GM23338 (cell line): ENCODE data around the gene WIPF1. TPM values are rescaled to one million over a fixed set of nuclear protein-coding genes. Genes with fewer than 3 reads are reported as not detected.

Source experiments
- ATAC-seq: fragments of 200-7000 bp; cut with Tn5 transposase; 3 replicates; pipeline ENCODE4 v1.9.1; 2020
- DNase-seq: peaks from one replicate; pipeline ENCODE4 v3.0.0-alpha.2; 2015; ENCODE audit warnings: low spot score
- H2AFZ ChIP-seq: fragments of 200-600 bp; sonication (generic); 2 replicates; pipeline ENCODE4 v1.8.0; 2016; ENCODE audit warnings: antibody characterized with exemption, mild to moderate bottlenecking, moderate library complexity
- H3F3A ChIP-seq: fragments of 200-600 bp; sonication (generic); replicated peaks from 2 replicates; pipeline ENCODE4 v1.8.0; 2017; ENCODE audit warnings: antibody characterized with exemption, mixed run types, low read depth
- H3K27ac ChIP-seq: fragments of 200-600 bp; sonication (generic); 2 replicates; pipeline ENCODE4 v1.6.1; 2016; ENCODE audit warnings: low read depth
- H3K27me3 ChIP-seq: fragments of 200-600 bp; sonication (generic); 2 replicates; pipeline ENCODE4 v1.8.0; 2016; ENCODE audit warnings: mild to moderate bottlenecking, mixed run types, moderate library complexity; ENCODE audit not compliant: insufficient read depth
- H3K36me3 ChIP-seq: fragments of 200-600 bp; sonication (generic); 2 replicates; pipeline ENCODE4 v1.8.0; 2016; ENCODE audit warnings: mild to moderate bottlenecking; ENCODE audit not compliant: insufficient read depth
- H3K4me1 ChIP-seq: fragments of 200-600 bp; sonication (generic); 2 replicates; pipeline ENCODE4 v1.8.0; 2016; ENCODE audit warnings: mild to moderate bottlenecking, moderate library complexity; ENCODE audit not compliant: insufficient read depth
- H3K4me2 ChIP-seq: fragments of 200-600 bp; sonication (generic); 2 replicates; pipeline ENCODE4 v1.7.1; 2017; ENCODE audit warnings: mixed run types
- H3K4me3 ChIP-seq: fragments of 200-600 bp; sonication (generic); 2 replicates; pipeline ENCODE4 v1.6.1; 2016; ENCODE audit warnings: mixed run types
- H3K79me2 ChIP-seq: fragments of 200-600 bp; sonication (generic); replicated peaks from 2 replicates; pipeline ENCODE4 v1.8.0; 2017; ENCODE audit warnings: mild to moderate bottlenecking; ENCODE audit not compliant: insufficient read depth
- H3K9me2 ChIP-seq: fragments of 200-600 bp; sonication (generic); 2 replicates; pipeline ENCODE4 v1.8.0; 2017; ENCODE audit not compliant: insufficient read depth
- H4K20me1 ChIP-seq: fragments of 200-600 bp; sonication (generic); replicated peaks from 2 replicates; pipeline ENCODE4 v1.8.0; 2017; ENCODE audit warnings: mild to moderate bottlenecking; ENCODE audit not compliant: insufficient read depth
- H3K27ac Mint-ChIP-seq: 2 replicates; pipeline ENCODE4 v1.8.0; 2020; ENCODE audit warnings: inconsistent platforms, mild to moderate bottlenecking, moderate library complexity, mixed read lengths
- H3K27me3 Mint-ChIP-seq: 3 replicates; pipeline ENCODE4 v1.8.0; 2022; ENCODE audit warnings: low read depth, mild to moderate bottlenecking, moderate library complexity, mixed read lengths, inconsistent platforms; ENCODE audit not compliant: insufficient read depth, poor library complexity
- H3K36me3 Mint-ChIP-seq: 3 replicates; pipeline ENCODE4 v1.8.0; 2021; ENCODE audit warnings: low read depth, mild to moderate bottlenecking, inconsistent platforms, moderate library complexity, mixed read lengths
- H3K4me1 Mint-ChIP-seq: 3 replicates; pipeline ENCODE4 v1.8.0; 2020; ENCODE audit warnings: mild to moderate bottlenecking, inconsistent platforms, mixed read lengths
- H3K4me3 Mint-ChIP-seq: 3 replicates; pipeline ENCODE4 v1.8.0; 2021; ENCODE audit warnings: moderate library complexity, mild to moderate bottlenecking, inconsistent platforms, mixed read lengths
- H3K9me3 Mint-ChIP-seq: 3 replicates; pipeline ENCODE4 v1.8.0; 2020; ENCODE audit warnings: moderate library complexity, mild to moderate bottlenecking, inconsistent platforms, mixed read lengths
- CREB1 ChIP-seq: fragments of 250-450 bp; sonication (Bioruptor Pico); IDR thresholded peaks from 2 replicates; pipeline ENCODE4 v1.5.0; 2020; ENCODE audit warnings: low read depth, mild to moderate bottlenecking, moderate library complexity
- CTCF ChIP-seq, 2 experiments: fragments of 200-600 bp in 1 of 2; sonication (generic) in 1 of 2; conservative IDR thresholded peaks; 2 replicates each; pipeline versions ENCODE4 v1.5.1 to v1.6.1; 2016 to 2017; ENCODE audit warnings: antibody characterized with exemption in 2 of 2, low read depth in 2 of 2, mild to moderate bottlenecking in 2 of 2, moderate library complexity in 1 of 2
- ETS1 ChIP-seq: IDR thresholded peaks from 2 replicates; pipeline ENCODE4 v1.6.1; 2016; ENCODE audit warnings: antibody characterized with exemption
- EZH2 ChIP-seq: fragments of 200-600 bp; sonication (generic); IDR thresholded peaks from one replicate; pipeline ENCODE4 v1.8.0; 2017; ENCODE audit warnings: antibody characterized with exemption, mild to moderate bottlenecking, low read depth; ENCODE audit not compliant: unreplicated experiment
- EZH2phosphoT487 ChIP-seq: fragments of 200-600 bp; sonication (generic); IDR thresholded peaks from one replicate; pipeline ENCODE4 v1.8.1; 2018; ENCODE audit warnings: antibody characterized with exemption; ENCODE audit not compliant: unreplicated experiment
- JUNB ChIP-seq: IDR thresholded peaks from one replicate; pipeline ENCODE4 v1.6.1; 2016; ENCODE audit warnings: antibody characterized with exemption; ENCODE audit not compliant: unreplicated experiment
- POLR2AphosphoS5 ChIP-seq: IDR thresholded peaks from 2 replicates; pipeline ENCODE4 v1.6.1; 2016; ENCODE audit warnings: antibody characterized with exemption, low read depth
- REST ChIP-seq: IDR thresholded peaks from one replicate; pipeline ENCODE4 v1.6.1; 2018; ENCODE audit warnings: antibody characterized with exemption; ENCODE audit not compliant: unreplicated experiment
- STAT1 ChIP-seq: IDR thresholded peaks from one replicate; pipeline ENCODE4 v1.6.1; 2016; ENCODE audit warnings: antibody characterized with exemption; ENCODE audit not compliant: unreplicated experiment
- ZNF114 ChIP-seq: fragments of 250-450 bp; sonication (Bioruptor Pico); IDR thresholded peaks from 2 replicates; pipeline ENCODE4 v1.5.0; 2020; ENCODE audit warnings: mild to moderate bottlenecking, moderate library complexity
- polyA plus RNA-seq: library from polyadenylated mRNA; unstranded; fragments of >200 nt; fragmentation: Nextera tagmentation; extraction: Ambion mirVana; gene quantifications from 2 replicates; pipeline ENCODE4 v1.2.1, GENCODE V29; 2016
- total RNA-seq: library from RNA; depleted of rRNA; stranded (reverse); fragments of >200 nt; shearing (Covaris generic); gene quantifications from 2 replicates; pipeline ENCODE4 v1.2.3, GENCODE V29; 2014

Gene WIPF1
- total and polyA plus RNA-seq, 2 experiments from 2014 or later: 3.0 to 6.0 TPM

GRCh38 chr2:174608866-174609214, 11.2 kb upstream of the WIPF1 start:
- Histone ChIP-seq H3K27ac (no peak overlapping the region), H3K9me2 (peaks cover 4% of the 10 kb centered on the region; the same call in 1 of the 2 replicates), H3K79me2 (no peaks in the 10 kb centered on the region), H3K27me3 (no peaks in the 10 kb centered on the region), H3K36me3 (no peaks in the 10 kb centered on the region), H3K4me1 (no peaks in the 10 kb centered on the region), H4K20me1 (no peaks in the 10 kb centered on the region), H3K4me3 (no peak overlapping the region), H2AFZ (no peak overlapping the region), H3K4me2 (no peak overlapping the region), H3F3A (no peaks in the 10 kb centered on the region)
- H3K4me1 Mint-ChIP-seq: no peaks in the 10 kb centered on the region; the same call in 2 of the 3 replicates
- DNase-seq (no peak), ATAC-seq (no peak)
- H3K27me3 Mint-ChIP-seq: no peaks in the 10 kb centered on the region
- no peak overlapping the region for H3K4me3 Mint-ChIP-seq
- TF ChIP-seq POLR2AphosphoS5 (no peak), EZH2 (no peak), ETS1 (no peak), STAT1 (no peak), EZH2phosphoT487 (no peak), CREB1 (CRISPR knock-in tag) (no peak), REST (no peak), ZNF114 (CRISPR knock-in tag) (no peak), CTCF (conservative IDR thresholded peaks at IDR 0.05; ENCODE audit: low read depth in 2 of 2) (no peak), JUNB (no peak)
- H3K36me3 Mint-ChIP-seq: no peaks in the 10 kb centered on the region
- no peak overlapping the region for H3K27ac Mint-ChIP-seq
- H3K9me3 Mint-ChIP-seq: no peaks in the 10 kb centered on the region
